GF-D8 (cell line): ENCODE results near the gene CTXN1.
A peak's percentile ranks its signal among the peaks of the same experiment; 100 is the strongest.
"Not testable (repeated sequence)": the region's sequence is repeated elsewhere in the genome, so short reads cannot be mapped to it uniquely, and the experiment has no call there.

ENCODE experiments used
- DNase-seq: peaks from one replicate; lab custom pipeline; 2025; lab: John Stamatoyannopoulos, UW

Gene CTXN1

GRCh38 chr19:7926021-7926726 lies at the start of gene CTXN1:
CTXN1 (minus strand) TSS chr19:7926135; CDS start chr19:7925538, 597 bp downstream.
- DNase-seq = no peak

DNA sequence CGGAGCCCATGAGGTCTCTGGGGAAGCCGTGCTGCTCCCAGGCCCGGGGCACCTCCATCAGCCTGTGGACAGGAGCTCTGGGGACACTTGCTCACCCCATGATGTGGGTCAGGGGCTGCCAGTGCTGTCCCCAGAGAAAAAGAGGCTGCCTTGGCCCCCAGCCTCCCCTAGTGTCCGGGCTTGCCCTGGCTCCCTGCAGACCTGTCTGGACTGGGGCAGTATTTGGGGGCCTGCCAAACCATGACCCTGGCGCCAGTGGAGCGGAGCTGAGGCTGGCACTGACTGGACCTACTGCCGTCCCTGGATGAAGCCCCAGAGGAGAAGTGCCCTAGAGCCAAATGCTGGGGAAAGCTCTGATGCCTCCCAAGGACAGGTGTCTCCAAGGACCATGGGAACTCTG lies 49.1 kb upstream of the CTXN1 start:
- DNase-seq = no peak

DNA sequence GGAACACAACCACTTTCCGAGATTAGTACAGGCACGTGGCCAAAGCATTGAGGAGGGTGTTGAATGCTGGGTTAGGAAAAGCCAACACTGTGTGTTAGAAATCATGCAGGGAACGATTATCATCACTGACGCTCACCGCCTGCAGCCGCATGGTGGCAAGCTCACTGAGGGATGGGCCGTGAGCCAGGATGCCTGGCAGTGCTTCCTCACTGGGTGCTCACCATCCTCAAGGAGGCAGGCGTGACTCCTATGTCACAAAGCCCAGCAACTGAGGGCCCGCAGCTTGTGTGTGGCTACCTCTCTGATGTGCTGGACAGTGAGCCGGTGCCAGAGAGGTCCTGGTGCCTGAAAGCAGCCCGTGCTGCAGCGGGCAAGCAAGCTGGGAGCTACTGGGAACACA lies 47.9 kb upstream of the CTXN1 start:
- DNase-seq = no peak

- DNase-seq = no peak
These were observed 45.9 kb upstream of the CTXN1 start for GRCh38 chr19:7971553-7972520.

DNA sequence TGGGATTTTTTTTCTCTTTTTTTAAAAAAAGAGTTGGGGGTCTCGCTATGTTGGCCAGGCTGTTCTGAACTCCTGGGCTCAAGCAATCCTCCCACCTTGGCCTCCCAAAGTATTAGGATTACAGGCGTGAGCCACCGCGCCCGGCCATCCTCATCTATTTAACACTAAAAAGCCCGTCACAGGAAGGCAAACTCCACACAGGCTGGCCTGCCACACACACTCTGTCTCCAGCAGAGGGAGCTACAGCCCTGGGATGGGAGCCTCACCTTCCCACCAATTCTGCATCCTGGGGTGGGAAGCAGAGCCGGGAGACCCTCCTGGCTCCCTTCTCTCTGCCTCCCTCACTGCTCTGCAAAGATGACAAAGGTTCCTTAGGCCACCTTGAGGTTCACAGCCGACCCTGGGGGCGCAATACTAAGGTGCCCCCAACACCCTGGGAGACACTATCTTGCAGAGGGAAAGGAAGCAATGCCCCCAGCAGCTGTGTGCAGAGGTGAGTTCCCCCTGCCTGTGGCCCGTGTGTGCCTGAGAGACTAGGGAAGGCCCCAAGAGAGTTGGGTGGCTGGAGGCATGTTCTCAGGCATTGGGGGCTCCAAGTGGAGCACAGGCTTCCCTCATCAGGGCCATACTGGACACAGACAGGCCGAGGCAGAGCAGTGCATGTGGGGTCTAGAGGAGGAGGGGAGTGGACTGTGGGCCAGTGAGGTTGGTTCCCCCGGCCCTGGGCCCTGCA lies 44.9 kb upstream of the CTXN1 start:
- DNase-seq = no peak

DNA sequence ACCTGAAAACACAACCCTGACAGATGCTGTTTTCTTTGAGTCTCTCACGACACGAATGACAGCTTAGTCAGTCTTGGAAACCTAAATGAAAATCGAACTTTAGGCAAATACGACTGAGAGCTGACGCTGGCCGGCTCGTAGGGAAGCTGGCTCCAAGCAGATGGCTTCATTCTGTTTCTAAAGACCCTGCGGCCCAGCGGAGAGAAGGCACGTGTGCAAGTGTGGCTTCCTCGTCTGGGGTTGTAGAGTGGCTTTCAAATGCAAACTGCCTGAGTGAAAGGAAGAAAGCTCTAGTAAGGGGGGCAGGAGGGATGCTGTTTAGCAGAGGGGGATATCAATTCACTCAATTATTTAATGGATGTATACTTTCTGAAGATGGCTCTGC lies 43.6 kb upstream of the CTXN1 start:
- DNase-seq = no peak

DNA sequence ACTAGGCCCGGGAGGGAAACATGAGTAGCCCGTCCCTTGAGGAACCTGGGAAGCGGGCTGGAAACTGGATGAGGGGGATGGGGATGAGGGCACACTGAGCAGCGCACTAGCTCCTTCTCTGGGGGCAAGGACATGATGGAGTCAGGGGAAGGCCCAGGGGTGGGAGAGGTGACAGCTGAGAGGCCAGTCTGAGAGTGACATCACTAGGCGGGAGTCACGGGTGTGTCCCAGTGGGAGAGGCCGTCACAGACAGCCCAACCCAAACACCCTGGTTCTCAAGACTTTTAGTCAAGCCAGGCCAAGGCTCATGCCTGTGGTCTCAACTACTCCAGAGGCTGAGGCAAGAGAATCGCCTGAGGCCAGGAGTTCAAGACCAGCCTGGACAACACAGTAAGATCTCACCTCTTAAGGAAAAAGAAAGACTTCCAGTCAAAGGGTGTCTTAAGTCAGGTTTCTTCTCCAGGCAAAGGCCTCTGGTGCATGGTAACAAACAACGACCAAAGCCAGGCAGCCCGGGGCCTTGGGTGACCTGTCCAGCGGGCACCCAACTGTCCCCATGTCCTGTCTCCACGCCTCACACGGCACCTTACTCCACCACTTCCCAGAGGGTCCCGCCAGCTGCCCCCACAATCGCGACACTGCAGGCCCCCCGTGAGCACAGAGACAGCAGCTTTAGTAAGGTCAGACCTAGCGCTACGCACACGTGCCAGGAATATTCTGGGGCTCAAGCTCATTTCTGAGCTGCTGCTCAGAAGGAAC lies 43.0 kb upstream of the CTXN1 start:
- DNase-seq = no peak

GRCh38 chr19:7968008-7968795 lies 42.3 kb upstream of the CTXN1 start:
- DNase-seq = no peak

DNA sequence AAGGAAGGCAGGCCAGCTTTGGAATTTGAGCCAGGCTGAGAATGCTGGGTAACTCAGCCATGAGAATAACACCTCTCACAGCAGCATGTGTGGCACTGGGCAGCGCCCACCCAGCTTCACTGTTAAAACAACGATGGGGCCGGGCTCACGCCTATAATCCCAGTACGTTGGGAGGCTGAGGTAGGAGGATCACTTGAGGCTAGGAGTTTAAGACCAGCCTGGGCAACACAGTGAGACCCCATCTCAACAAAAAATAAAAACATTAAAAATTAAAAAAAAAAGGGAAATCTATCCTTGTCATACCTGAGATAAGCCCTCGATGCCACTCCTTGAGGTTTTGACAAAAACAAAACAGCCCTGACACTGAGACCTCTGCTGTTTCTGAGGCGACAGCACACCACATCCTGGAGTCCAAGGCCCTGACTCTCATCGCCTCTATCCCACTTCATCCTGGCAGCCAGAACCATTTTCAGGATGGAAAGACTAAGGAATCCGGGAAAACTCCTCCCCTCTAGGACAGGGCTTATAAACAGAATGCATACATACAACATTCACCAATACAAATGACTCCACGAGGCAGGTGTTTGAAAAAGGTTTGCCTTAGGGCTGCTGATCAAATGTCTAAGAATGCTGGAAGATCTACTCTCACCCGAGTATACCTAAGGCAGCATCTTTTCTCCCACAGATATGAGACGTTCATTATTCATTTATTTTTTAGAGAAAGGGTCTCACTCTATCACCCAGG lies 40.2 kb upstream of the CTXN1 start:
- no peak for DNase-seq

DNA sequence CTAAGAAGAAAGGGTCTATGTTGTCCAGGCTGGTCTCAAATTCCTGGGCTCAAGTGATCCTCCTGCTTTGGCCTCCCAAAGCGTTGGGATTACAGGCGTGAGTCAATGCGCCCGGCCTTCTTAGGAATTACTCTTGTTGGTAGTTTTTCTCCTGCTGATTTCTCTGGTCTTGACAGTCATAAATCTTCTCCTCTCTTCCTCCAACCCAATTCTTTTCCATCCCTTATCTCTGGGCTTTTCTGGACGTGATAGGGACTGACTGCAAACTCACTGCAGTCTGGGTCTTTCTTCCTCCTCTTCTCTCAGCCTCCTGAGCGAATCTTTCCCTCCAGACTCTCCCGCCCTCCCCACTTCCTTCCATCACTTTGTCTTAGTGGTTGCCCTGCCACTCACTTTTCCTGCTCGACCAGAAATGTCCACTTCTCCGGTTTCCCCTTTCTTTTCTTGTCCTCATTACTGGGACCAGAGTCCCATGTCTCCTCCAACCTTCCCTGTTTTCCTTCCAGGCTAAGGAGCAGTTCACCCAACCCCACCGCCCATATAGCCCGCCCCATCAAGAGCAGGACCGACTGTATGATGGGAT lies 39.4 kb upstream of the CTXN1 start:
- no peak for DNase-seq

- no peak for DNase-seq
These were observed 37.6 kb upstream of the CTXN1 start for GRCh38 chr19:7963566-7963965.

GRCh38 chr19:7962644-7963268 lies 36.8 kb upstream of the CTXN1 start:
- DNase-seq = no peak

- DNase-seq = no peak
These were observed 36.1 kb upstream of the CTXN1 start for GRCh38 chr19:7961920-7962626.

DNA sequence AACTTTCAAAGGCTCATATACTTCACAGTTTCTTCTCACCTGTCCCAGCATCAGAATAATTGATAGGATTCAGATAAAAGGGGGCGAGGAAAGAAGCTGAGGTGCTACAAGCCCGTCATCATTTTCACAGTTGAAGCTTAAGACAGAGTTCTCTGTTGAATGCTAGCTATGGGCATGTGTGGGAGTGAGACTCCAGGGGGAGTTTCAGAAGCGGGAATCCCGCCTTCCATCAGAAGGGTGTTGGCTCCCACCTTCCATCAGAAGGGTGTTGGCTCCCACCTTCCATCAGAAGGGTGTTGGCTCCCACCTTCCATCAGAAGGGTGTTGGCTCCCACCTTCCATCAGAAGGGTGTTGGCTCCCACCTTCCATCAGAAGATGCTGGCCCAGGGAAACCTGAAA lies 35.1 kb upstream of the CTXN1 start:
- DNase-seq = not testable (repeated sequence)

DNA sequence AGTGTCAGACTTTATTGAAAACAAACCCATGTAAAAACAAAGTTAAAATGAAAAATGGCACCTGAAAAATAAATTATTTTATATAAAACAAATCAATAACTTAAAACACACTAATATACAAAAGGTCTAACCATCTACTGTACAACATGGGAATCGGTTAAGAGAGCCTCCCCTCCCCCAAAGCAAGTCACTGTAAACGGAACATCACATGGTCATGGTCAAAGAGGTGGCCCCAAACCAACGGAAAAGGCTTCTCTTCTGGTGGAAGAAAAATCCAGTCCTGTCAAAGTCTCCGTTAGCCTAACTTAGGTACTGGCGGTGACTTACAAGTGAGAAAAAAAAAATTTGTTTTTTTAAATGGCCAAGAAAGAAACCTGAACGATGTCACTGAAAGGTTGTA lies 33.3 kb upstream of the CTXN1 start:
- DNase-seq = no peak

DNA sequence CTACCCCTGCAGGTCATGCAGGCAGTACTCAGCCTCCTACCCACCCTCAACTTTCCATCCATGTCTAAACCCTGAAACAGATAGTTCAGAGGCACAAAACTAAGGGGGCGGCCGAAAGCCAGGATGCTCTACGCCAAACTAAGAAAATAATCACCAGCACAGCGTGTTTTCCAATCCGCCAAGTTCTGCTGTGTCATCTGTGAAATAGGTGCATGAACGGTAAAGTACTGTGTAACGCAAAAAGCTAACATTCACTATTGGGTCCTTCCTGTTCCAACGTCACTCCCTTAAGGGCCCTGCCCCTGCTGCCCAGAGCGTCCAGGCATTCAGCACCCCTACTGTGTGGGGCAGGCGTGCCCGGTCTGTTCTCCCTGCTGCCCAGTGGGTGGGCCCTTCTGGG lies 29.8 kb upstream of the CTXN1 start:
- DNase-seq = no peak

DNA sequence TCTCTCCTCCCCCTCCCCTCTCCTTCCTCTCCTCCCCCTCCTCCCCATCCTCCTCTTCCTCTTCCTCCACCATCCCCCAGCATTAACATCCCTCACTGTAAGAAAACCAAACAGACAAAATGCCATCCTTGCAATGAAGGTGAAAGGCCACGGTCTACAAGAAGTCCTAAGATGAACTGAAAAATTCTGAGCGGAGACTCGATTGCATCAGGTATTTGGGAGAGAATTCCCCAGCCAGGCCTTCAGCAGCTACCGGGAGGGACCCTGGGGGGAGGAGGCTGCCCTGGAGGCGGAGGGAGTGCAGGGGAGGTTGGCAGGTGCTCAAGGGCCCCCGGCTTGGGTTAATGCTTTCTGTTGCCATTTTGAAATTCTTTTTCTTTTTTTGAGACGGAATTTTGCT lies 27.6 kb upstream of the CTXN1 start:
- DNase-seq = no peak

DNA sequence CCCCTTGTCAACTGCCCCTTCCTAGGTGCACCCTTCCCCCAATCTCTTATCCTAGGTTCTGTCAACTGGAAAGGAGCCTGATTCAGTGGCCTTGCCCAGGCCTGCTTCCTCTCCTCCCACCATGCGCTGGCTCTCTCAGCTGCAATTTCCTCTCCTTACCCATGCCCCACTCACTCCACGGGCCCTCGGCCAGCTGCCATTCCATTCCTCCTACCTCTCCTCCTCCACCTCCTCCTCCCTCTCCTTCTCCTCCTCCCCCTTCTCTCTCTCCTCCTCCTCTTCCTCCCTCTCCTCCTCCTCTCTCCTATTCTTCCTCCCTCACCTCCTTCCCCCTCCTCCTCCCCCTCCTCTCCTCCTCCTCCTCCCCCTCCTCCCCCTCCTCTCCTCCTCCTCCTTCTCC lies 27.1 kb upstream of the CTXN1 start:
- peak; percentile 10 for DNase-seq

DNA sequence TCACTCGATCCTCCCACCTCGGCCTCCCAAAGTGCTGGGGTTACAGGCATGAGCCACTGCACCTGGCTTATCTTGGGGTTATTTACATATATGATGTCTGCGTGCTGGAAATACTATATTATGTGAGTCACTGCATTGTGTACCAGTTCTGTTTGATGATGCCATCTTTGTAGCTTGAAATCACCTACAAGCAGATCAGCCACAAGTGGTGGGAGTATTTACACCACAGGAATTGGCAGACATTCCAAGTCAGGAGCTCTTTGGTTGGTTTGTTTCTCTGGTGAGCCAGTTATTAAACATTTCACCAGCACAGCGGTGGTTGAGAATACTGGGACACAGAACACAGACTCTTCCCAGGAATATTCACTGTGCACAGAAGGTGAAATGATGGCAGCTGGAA lies 22.0 kb upstream of the CTXN1 start:
- DNase-seq = no peak
